Measurements from ENCODE around the gene SYNE3.
A peak's percentile ranks its signal among the peaks of the same experiment; 100 is the strongest.
"Not testable (repeated sequence)": the region's sequence is repeated elsewhere in the genome, so short reads cannot be mapped to it uniquely, and the experiment has no call there.

The SYNE3 gene

DNA sequence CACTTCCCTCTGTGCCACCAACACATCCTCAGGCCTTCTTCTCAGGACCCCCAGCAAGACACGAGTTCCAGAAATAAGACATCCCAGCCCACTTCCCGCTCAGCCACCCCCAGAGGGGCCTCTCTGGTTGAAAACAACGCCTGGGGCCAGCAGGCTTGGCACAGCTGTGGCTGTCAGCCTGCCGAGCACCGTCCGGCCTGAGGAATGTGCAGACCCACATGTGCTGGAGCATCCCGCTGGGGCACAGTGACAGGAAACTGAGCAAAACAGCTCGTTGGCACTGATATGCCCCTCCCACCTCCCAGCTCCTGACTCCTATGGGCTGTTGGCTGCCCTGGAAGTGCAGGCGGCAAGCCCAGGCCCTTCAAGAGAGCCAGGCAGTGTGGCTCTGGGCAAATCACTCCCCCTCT lies 1.4 kb downstream of the SYNE3 start:
- Mint-ChIP-seq H3K9me3 (no peaks in the 10 kb centered on the region), H3K4me3 (peak overlapping the region; percentile 89), H3K27ac (ENCODE audit: low read depth) (peak overlapping the region; percentile 79), H3K36me3 (ENCODE audit: insufficient read depth) (peaks cover 11% of the 10 kb centered on the region), H3K4me1 (peaks cover 56% of the 10 kb centered on the region), H3K27me3 (no peaks in the 10 kb centered on the region)
- DNase-seq (ENCODE audit: low spot score in 2 of 2) (no peak), ATAC-seq (replicated peaks; ENCODE audit: extremely low read depth, poor library complexity, severe bottlenecking) (no peak)

DNA sequence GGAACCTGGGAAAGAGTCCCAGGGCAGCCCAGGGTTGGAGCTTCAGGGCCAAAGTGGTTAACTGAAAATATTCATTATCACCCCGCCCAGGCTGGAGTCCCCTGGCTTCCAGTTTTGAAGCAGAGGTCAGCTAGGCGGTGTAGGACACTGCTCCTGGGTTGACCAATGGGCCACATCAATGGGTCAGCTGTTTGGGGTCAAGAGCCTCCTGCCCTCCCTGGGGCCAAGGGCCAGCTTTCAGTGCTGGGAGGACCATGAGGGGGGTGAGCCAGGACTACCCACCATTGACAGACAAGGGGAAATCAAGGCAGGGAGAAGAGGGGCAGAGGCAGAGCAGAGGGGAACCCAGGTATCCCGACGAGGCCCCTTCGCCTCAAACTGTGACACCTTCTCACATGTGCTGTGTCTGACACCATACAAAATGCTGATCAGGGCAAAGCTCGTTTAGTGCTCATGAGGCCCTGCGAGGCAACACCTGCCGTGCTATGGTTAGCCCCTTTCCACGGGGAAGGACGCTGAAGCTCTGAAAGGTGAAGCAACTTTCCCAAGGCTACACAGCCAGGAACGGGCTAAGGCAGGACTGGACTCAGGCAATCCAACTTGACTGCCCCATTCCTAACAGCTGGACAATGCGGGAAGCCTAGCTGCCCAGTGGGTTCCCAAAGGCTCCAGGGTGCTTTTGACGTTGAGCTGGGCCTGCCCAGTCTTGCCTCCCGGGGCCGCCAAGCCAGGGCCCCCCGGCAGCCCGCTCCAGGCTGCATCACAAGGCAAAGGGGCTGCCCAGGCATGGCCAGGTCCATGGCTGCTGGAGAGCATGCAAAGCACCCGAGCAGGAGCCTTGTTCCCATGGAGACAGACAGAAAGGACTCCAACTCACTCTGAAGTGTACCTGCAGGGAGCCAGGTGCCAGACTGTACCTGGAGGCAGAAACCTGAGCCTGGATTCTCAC lies 2.0 kb downstream of the SYNE3 start:
- Mint-ChIP-seq H3K27ac (ENCODE audit: low read depth) (peak overlapping the region; percentile 79), H3K27me3 (no peaks in the 10 kb centered on the region), H3K4me1 (peaks cover 54% of the 10 kb centered on the region), H3K4me3 (peak overlapping the region; percentile 89), H3K9me3 (no peaks in the 10 kb centered on the region), H3K36me3 (ENCODE audit: insufficient read depth) (peaks cover 12% of the 10 kb centered on the region)
- ATAC-seq (replicated peaks; ENCODE audit: extremely low read depth, poor library complexity, severe bottlenecking) (no peak), DNase-seq (ENCODE audit: low spot score in 2 of 2) (no peak)

DNA sequence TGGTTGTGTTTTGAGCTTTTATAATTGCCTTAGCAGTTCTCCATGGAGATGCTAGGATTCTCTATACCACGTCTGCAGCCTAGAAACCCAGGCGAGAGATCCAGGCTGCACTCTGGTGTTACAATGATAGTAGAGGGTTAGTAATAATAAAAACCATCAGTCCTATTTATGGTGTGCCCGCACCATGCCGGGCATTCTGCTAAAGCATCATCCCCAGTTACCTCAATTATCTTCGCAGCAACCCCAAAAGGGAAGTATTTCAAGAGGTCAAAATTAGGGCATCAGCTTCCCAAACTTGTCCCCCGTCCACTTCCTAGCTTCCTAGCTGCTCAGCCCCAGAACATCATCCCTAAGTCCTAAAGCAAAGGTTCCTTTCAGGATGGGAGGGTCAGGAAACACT lies 3.2 kb downstream of the SYNE3 start:
- H3K9me3 Mint-ChIP-seq, result no peaks in the 10 kb centered on the region
- H3K4me1 Mint-ChIP-seq, result peaks cover 52% of the 10 kb centered on the region
- no peak overlapping the region for H3K4me3 Mint-ChIP-seq
- H3K27me3 Mint-ChIP-seq, result no peaks in the 10 kb centered on the region
- H3K27ac Mint-ChIP-seq (ENCODE audit: low read depth), result no peak overlapping the region
- DNase-seq (ENCODE audit: low spot score in 2 of 2), result no peak
- no peak for ATAC-seq (replicated peaks; ENCODE audit: extremely low read depth, poor library complexity, severe bottlenecking)
- H3K36me3 Mint-ChIP-seq (ENCODE audit: insufficient read depth), result peaks cover 12% of the 10 kb centered on the region

DNA sequence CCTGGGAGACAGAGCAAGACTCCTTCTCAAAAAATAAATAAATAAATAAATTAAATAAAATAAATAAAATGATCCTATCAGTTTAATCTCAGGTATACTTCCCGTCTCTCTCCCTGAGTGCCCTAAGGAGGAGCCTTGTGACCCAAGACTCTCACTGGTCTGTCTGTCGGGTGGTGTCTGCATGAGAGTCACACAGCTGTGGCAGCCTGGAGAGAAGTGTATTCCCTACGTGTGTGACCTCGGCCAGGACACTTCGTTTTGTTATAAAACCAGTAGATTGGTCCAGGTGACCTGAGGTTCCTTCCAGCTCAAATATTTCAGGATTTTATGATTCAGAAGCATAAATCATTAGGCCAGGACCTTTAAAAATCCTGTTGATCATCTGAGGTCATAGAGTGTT lies 4.8 kb downstream of the SYNE3 start:
- Mint-ChIP-seq H3K27me3 (no peaks in the 10 kb centered on the region), H3K9me3 (no peaks in the 10 kb centered on the region), H3K4me1 (peaks cover 49% of the 10 kb centered on the region), H3K27ac (ENCODE audit: low read depth) (peak overlapping the region; percentile 46), H3K36me3 (ENCODE audit: insufficient read depth) (peaks cover 11% of the 10 kb centered on the region), H3K4me3 (no peak overlapping the region)
- DNase-seq (ENCODE audit: low spot score in 2 of 2) (no peak), ATAC-seq (replicated peaks; ENCODE audit: extremely low read depth, poor library complexity, severe bottlenecking) (no peak)

DNA sequence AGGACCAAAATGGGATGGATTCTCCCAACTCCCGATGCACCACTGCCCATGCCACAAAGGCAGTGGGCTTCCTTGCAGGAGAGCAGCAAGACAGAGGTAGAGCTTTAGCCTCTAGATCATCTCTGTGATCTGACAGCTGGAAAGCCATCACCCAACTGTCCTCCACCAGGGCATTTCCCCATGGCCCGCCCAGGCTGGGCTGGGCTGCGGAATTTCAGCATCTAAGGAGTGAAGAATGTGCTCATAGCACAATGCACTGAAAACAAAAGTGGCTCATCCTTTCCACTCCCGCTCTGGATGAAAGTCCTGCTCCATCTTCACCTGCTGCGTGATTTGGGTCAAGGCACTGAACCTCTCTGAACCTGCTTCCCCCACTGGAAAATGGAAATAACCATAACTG lies 5.6 kb downstream of the SYNE3 start:
- Mint-ChIP-seq H3K27me3 (no peaks in the 10 kb centered on the region), H3K36me3 (ENCODE audit: insufficient read depth) (peaks cover 12% of the 10 kb centered on the region), H3K9me3 (no peaks in the 10 kb centered on the region), H3K4me3 (no peak overlapping the region), H3K4me1 (peaks cover 48% of the 10 kb centered on the region), H3K27ac (ENCODE audit: low read depth) (peak overlapping the region; percentile 79)
- DNase-seq (ENCODE audit: low spot score in 2 of 2), result no peak
- ATAC-seq (replicated peaks; ENCODE audit: extremely low read depth, poor library complexity, severe bottlenecking), result no peak

GRCh38 chr14:95510344-95510743 lies 6.1 kb downstream of the SYNE3 start:
- ATAC-seq (replicated peaks; ENCODE audit: extremely low read depth, poor library complexity, severe bottlenecking); H3K4me3 Mint-ChIP-seq; DNase-seq (ENCODE audit: low spot score in 2 of 2); H3K27me3 Mint-ChIP-seq; H3K9me3 Mint-ChIP-seq: not testable (repeated sequence)
- Mint-ChIP-seq H3K4me1 (peaks cover 49% of the 10 kb centered on the region), H3K36me3 (ENCODE audit: insufficient read depth) (peaks cover 12% of the 10 kb centered on the region), H3K27ac (ENCODE audit: low read depth) (peak overlapping the region; percentile 79)

- Mint-ChIP-seq H3K27me3 (no peaks in the 10 kb centered on the region), H3K9me3 (no peaks in the 10 kb centered on the region), H3K36me3 (ENCODE audit: insufficient read depth) (peaks cover 13% of the 10 kb centered on the region), H3K27ac (ENCODE audit: low read depth) (peak overlapping the region; percentile 79), H3K4me3 (no peak overlapping the region), H3K4me1 (peaks cover 50% of the 10 kb centered on the region)
- DNase-seq (ENCODE audit: low spot score in 2 of 2), result no peak
- no peak for ATAC-seq (replicated peaks; ENCODE audit: extremely low read depth, poor library complexity, severe bottlenecking)
Measured at GRCh38 chr14:95509495-95509894, 7.0 kb downstream of the SYNE3 start.

GRCh38 chr14:95508377-95508776 lies 8.1 kb downstream of the SYNE3 start:
- peak overlapping the region; percentile 62 for H3K27ac Mint-ChIP-seq (ENCODE audit: low read depth)
- H3K9me3 Mint-ChIP-seq, result no peaks in the 10 kb centered on the region
- H3K4me1 Mint-ChIP-seq, result peaks cover 57% of the 10 kb centered on the region
- ATAC-seq (replicated peaks; ENCODE audit: extremely low read depth, poor library complexity, severe bottlenecking) (no peak), DNase-seq (ENCODE audit: low spot score in 2 of 2) (no peak)
- H3K36me3 Mint-ChIP-seq (ENCODE audit: insufficient read depth), result peaks cover 14% of the 10 kb centered on the region
- H3K27me3 Mint-ChIP-seq, result no peaks in the 10 kb centered on the region
- no peak overlapping the region for H3K4me3 Mint-ChIP-seq

- Mint-ChIP-seq H3K9me3 (no peaks in the 10 kb centered on the region), H3K4me1 (peaks cover 57% of the 10 kb centered on the region), H3K4me3 (peak overlapping the region; percentile 18), H3K27ac (ENCODE audit: low read depth) (peak overlapping the region; percentile 62), H3K27me3 (no peaks in the 10 kb centered on the region), H3K36me3 (ENCODE audit: insufficient read depth) (peaks cover 14% of the 10 kb centered on the region)
- DNase-seq (ENCODE audit: low spot score in 2 of 2), result no peak
- ATAC-seq (replicated peaks; ENCODE audit: extremely low read depth, poor library complexity, severe bottlenecking), result peak; percentile 68
Measured at GRCh38 chr14:95507701-95508103, 8.7 kb downstream of the SYNE3 start.

GRCh38 chr14:95507174-95507573 lies 9.3 kb downstream of the SYNE3 start:
- peak overlapping the region; percentile 23 for H3K4me3 Mint-ChIP-seq
- peaks cover 62% of the 10 kb centered on the region for H3K4me1 Mint-ChIP-seq
- H3K27me3 Mint-ChIP-seq, result no peaks in the 10 kb centered on the region

GRCh38 chr14:95505030-95505589 lies 11.3 kb downstream of the SYNE3 start:
- Mint-ChIP-seq H3K27me3 (no peaks in the 10 kb centered on the region), H3K36me3 (ENCODE audit: insufficient read depth) (peaks cover 16% of the 10 kb centered on the region), H3K4me1 (peaks cover 73% of the 10 kb centered on the region), H3K9me3 (no peaks in the 10 kb centered on the region), H3K27ac (ENCODE audit: low read depth) (peak overlapping the region; percentile 90), H3K4me3 (no peak overlapping the region)
- no peak for DNase-seq (ENCODE audit: low spot score in 2 of 2)
- ATAC-seq (replicated peaks; ENCODE audit: extremely low read depth, poor library complexity, severe bottlenecking), result no peak

More at GRCh38 chr14:95507174-95507573, 9.3 kb downstream of the SYNE3 start:
- no peaks in the 10 kb centered on the region for H3K9me3 Mint-ChIP-seq
- peak overlapping the region; percentile 62 for H3K27ac Mint-ChIP-seq (ENCODE audit: low read depth)
- H3K36me3 Mint-ChIP-seq (ENCODE audit: insufficient read depth), result peaks cover 14% of the 10 kb centered on the region
- no peak for DNase-seq (ENCODE audit: low spot score in 2 of 2)
- no peak for ATAC-seq (replicated peaks; ENCODE audit: extremely low read depth, poor library complexity, severe bottlenecking)

DNA sequence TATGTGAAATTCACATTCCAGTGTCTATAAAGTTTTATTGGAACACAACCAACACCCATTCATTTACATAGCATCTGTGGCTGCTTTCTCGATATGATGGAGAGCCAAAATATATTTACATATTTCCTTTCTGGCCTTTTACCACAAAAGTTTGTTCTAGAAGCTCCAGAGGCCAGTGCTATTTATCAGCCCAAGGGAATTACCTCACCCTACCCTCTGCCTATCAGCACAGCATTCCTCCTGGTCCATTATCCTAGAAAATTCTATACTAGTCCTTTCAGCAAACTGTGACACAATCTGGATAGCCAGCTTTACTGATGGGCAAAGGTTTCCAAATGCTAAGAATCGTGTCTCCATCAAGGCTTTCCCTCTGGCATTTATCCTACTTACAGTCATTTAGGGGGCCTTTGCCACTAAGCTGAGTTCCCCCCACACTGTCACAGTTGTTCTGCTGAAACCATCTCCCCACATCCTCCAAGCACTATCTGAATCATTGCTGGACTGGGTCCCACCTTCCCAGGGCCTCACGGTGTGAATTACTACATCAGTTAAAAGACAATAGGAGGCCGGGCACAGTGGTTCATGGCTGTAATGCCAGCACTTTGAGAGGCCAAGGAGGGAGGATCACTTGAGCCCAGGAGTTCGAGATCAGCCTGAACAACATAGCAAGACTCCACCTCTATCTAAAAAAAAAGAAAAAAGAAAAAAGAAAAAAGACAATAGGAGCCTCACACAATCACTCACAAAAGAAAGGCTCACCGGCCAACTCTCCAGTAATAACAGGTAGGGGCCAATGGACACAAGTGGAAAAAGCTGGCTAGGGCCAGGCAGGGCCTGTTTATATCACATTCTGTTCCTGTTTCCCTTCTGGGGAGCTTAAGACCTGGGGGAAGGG lies 12.1 kb downstream of the SYNE3 start:
- DNase-seq (ENCODE audit: low spot score in 2 of 2) (no peak), ATAC-seq (replicated peaks; ENCODE audit: extremely low read depth, poor library complexity, severe bottlenecking) (peak; percentile 55)
- no peaks in the 10 kb centered on the region for H3K27me3 Mint-ChIP-seq
- peaks cover 70% of the 10 kb centered on the region for H3K4me1 Mint-ChIP-seq
- peak overlapping the region; percentile 61 for H3K4me3 Mint-ChIP-seq
- no peaks in the 10 kb centered on the region for H3K9me3 Mint-ChIP-seq
- peak overlapping the region; percentile 90 for H3K27ac Mint-ChIP-seq (ENCODE audit: low read depth)
- H3K36me3 Mint-ChIP-seq (ENCODE audit: insufficient read depth), result peaks cover 13% of the 10 kb centered on the region

Measured in central memory CD8-positive, alpha-beta T cell (primary cell).